PC-9 (cell line): ENCODE data around the gene CLDN5.

Source experiments
- CTCF ChIP-seq: fragments of 200-600 bp; sonication (generic); conservative IDR thresholded peaks from 2 replicates; pipeline ENCODE4 v1.6.1; 2017; ENCODE audit warnings: mixed run types, antibody characterized with exemption, mild to moderate bottlenecking, moderate library complexity
- EZH2 ChIP-seq: fragments of 200-600 bp; sonication (generic); IDR thresholded peaks from 2 replicates; pipeline ENCODE4 v1.8.0; 2017; ENCODE audit warnings: antibody characterized with exemption, low read depth

- no peak for TF ChIP-seq CTCF
- TF ChIP-seq EZH2 = no peak
Measured at GRCh38 chr22:19510919-19511341, 13.3 kb downstream of the CLDN5 start.
